Measurements from ENCODE around the gene TPK1.

- TF ChIP-seq POLR2AphosphoS5 (IDR thresholded peaks at IDR 0.05; ENCODE audit: borderline replicate concordance, low read depth, low read length) = no peak
- TF ChIP-seq FOXP2 (optimal IDR thresholded peaks at IDR 0.05; ENCODE audit: control extremely low read depth, extremely low read length, insufficient read depth) = no peak
Measured at GRCh38 chr7:144866189-144866588, 30.3 kb upstream of the TPK1 start.
